Progenitor cell of endocrine pancreas (in vitro differentiated cells): ENCODE data around the gene ZSCAN5A. TPM values are rescaled to one million over a fixed set of nuclear protein-coding genes. Genes with fewer than 3 reads are reported as not detected.
"Not testable (repeated sequence)": the region's sequence is repeated elsewhere in the genome, so short reads cannot be mapped to it uniquely, and the experiment has no call there.

Experiments
- DNase-seq: peaks from one replicate; pipeline ENCODE4 v3.0.0; 2021; ENCODE audit warnings: low spot score; ENCODE audit not compliant: unreplicated experiment
- H3K27ac Mint-ChIP-seq: 2 replicates; pipeline ENCODE4 v1.8.0; 2021; ENCODE audit warnings: mild to moderate bottlenecking, moderate library complexity, mixed read lengths
- H3K27me3 Mint-ChIP-seq: 2 replicates; pipeline ENCODE4 v1.8.0; 2021; ENCODE audit warnings: mixed read lengths
- H3K36me3 Mint-ChIP-seq: 2 replicates; pipeline ENCODE4 v1.8.0; 2022; ENCODE audit warnings: mixed read lengths; ENCODE audit not compliant: insufficient read depth
- H3K4me1 Mint-ChIP-seq: 2 replicates; pipeline ENCODE4 v1.8.0; 2021; ENCODE audit warnings: low read depth, mixed read lengths
- H3K4me3 Mint-ChIP-seq: 2 replicates; pipeline ENCODE4 v1.8.0; 2021; ENCODE audit warnings: low read depth, mild to moderate bottlenecking, moderate library complexity, mixed read lengths
- H3K9me3 Mint-ChIP-seq: 2 replicates; pipeline ENCODE4 v1.8.0; 2021; ENCODE audit warnings: low read depth, mixed read lengths
- total RNA-seq: library from RNA; stranded (reverse); gene quantifications from 2 replicates; pipeline ENCODE4 v1.2.1, GENCODE V29; 2021
- TF ChIP-seq, protein P1 (sequence below): fragments of 200-600 bp; sonication (generic); IDR thresholded peaks from one replicate; pipeline ENCODE4 v1.5.0; 2021; ENCODE audit warnings: antibody characterized with exemption, mild to moderate bottlenecking; ENCODE audit not compliant: unreplicated experiment

The ZSCAN5A gene
- total RNA-seq, 1 donor from 2014 or later = 19.1 TPM

GRCh38 chr19:56199687-56200086 is 115.0 kb downstream of the ZSCAN5A start:
- TF ChIP-seq, protein P1, sequence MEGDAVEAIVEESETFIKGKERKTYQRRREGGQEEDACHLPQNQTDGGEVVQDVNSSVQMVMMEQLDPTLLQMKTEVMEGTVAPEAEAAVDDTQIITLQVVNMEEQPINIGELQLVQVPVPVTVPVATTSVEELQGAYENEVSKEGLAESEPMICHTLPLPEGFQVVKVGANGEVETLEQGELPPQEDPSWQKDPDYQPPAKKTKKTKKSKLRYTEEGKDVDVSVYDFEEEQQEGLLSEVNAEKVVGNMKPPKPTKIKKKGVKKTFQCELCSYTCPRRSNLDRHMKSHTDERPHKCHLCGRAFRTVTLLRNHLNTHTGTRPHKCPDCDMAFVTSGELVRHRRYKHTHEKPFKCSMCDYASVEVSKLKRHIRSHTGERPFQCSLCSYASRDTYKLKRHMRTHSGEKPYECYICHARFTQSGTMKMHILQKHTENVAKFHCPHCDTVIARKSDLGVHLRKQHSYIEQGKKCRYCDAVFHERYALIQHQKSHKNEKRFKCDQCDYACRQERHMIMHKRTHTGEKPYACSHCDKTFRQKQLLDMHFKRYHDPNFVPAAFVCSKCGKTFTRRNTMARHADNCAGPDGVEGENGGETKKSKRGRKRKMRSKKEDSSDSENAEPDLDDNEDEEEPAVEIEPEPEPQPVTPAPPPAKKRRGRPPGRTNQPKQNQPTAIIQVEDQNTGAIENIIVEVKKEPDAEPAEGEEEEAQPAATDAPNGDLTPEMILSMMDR = no peak
- Mint-ChIP-seq H3K36me3 (no peaks in the 10 kb centered on the region), H3K27ac (no peak overlapping the region), H3K4me1 (no peaks in the 10 kb centered on the region), H3K9me3 (no peaks in the 10 kb centered on the region), H3K4me3 (no peak overlapping the region), H3K27me3 (no peaks in the 10 kb centered on the region)
- DNase-seq = no peak

- not testable (repeated sequence) for DNase-seq, H3K4me1 Mint-ChIP-seq, H3K4me3 Mint-ChIP-seq, H3K27me3 Mint-ChIP-seq, H3K27ac Mint-ChIP-seq, H3K36me3 Mint-ChIP-seq, H3K9me3 Mint-ChIP-seq
Observed at GRCh38 chr19:56197646-56198045, 117.0 kb downstream of the ZSCAN5A start, which contains the start of gene ZSCAN5B. TSS of gene ZSCAN5B (minus strand) at chr19:56197783. CDS start at chr19:56193052, 4,731 bp downstream.

- Mint-ChIP-seq H3K36me3 (no peaks in the 10 kb centered on the region), H3K27ac (no peak overlapping the region), H3K27me3 (no peaks in the 10 kb centered on the region), H3K4me3 (no peak overlapping the region), H3K9me3 (no peaks in the 10 kb centered on the region), H3K4me1 (no peaks in the 10 kb centered on the region)
- TF ChIP-seq, protein P1 = no peak
- no peak for DNase-seq
Observed at GRCh38 chr19:56193981-56194640, 120.5 kb downstream of the ZSCAN5A start.

- Mint-ChIP-seq H3K27me3 (no peaks in the 10 kb centered on the region), H3K4me3 (no peak overlapping the region), H3K9me3 (no peaks in the 10 kb centered on the region), H3K4me1 (no peaks in the 10 kb centered on the region), H3K36me3 (no peaks in the 10 kb centered on the region), H3K27ac (no peak overlapping the region)
- TF ChIP-seq, protein P1 = no peak
- DNase-seq = no peak
Observed at GRCh38 chr19:56191711-56192110, 122.9 kb downstream of the ZSCAN5A start.

DNA sequence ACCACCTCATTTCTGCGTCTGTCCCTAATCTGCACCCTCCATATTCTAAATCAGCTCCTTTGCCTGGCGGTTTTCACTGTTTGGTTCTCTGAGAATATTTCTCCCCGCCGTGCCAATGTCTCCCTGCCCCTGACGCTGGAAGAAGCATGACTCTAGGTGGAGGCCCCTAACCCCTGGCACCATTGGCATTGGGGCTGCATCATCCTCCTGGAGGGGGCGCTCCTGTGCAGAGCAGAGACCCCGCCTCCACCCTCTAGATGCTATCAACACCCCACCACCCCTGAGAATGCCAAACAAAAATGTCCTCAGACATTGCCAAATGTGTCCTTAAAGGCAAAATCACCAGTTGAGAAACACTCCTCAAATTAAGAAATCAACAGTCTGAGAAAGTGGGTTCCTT is 123.5 kb downstream of the ZSCAN5A start:
- H3K4me1 Mint-ChIP-seq = no peaks in the 10 kb centered on the region
- no peak for DNase-seq
- H3K27ac Mint-ChIP-seq = no peak overlapping the region
- no peak overlapping the region for H3K4me3 Mint-ChIP-seq
- TF ChIP-seq, protein P1 = no peak
- H3K27me3 Mint-ChIP-seq = no peaks in the 10 kb centered on the region
- no peaks in the 10 kb centered on the region for H3K9me3 Mint-ChIP-seq
- H3K36me3 Mint-ChIP-seq = no peaks in the 10 kb centered on the region

GRCh38 chr19:56189785-56190184 is 124.9 kb downstream of the ZSCAN5A start:
- Mint-ChIP-seq H3K4me3 (no peak overlapping the region), H3K9me3 (no peaks in the 10 kb centered on the region), H3K4me1 (no peaks in the 10 kb centered on the region), H3K27me3 (peaks cover under 1% of the 10 kb centered on the region), H3K27ac (peak overlapping the region; percentile 16), H3K36me3 (no peaks in the 10 kb centered on the region)
- TF ChIP-seq, protein P1 = peak; percentile 18
- DNase-seq = no peak
